ENCODE data around the gene CST4.

- TF ChIP-seq YY1 (IDR thresholded peaks at IDR 0.05; ENCODE audit: low read depth) (no peak), CTCF (IDR thresholded peaks at IDR 0.05) (no peak), MAX (IDR thresholded peaks at IDR 0.05; ENCODE audit: low read depth) (no peak), CHD2 (IDR thresholded peaks at IDR 0.05; ENCODE audit: low read length, partially characterized antibody) (no peak), TCF12 (IDR thresholded peaks at IDR 0.05) (no peak), FOSL2 (IDR thresholded peaks at IDR 0.05; ENCODE audit: borderline replicate concordance, low read depth) (no peak)
These were observed 13.2 kb upstream of the CST4 start for GRCh38 chr20:23702021-23702420.

Data from SK-N-SH (cell line).